ENCODE data around the gene USP30.

USP30 gene

GRCh38 chr12:109097435-109098182 is 45.2 kb downstream of the USP30 start, which contains the start of gene UNG:
Gene UNG (plus strand): TSS chr12:109097597. CDS start chr12:109097680, 83 bp downstream.
- DNase-seq (ENCODE audit: low read depth in 2 of 3, low spot score in 2 of 3): peak; percentile 89 to 95 (median 93)

- DNase-seq (ENCODE audit: low read depth in 2 of 3, low spot score in 2 of 3): no peak
These were observed 45.8 kb downstream of the USP30 start for GRCh38 chr12:109098183-109098604.

- DNase-seq (ENCODE audit: low read depth in 2 of 3, low spot score in 2 of 3): no peak
These were observed 46.3 kb downstream of the USP30 start for GRCh38 chr12:109098651-109099050.

GRCh38 chr12:109099431-109100020 is 47.1 kb downstream of the USP30 start:
- DNase-seq (ENCODE audit: low read depth in 2 of 3, low spot score in 2 of 3): no peak

- DNase-seq (ENCODE audit: low read depth in 2 of 3, low spot score in 2 of 3): no peak
These were observed 48.4 kb downstream of the USP30 start for GRCh38 chr12:109100741-109101140.

GRCh38 chr12:109102491-109102890 is 50.1 kb downstream of the USP30 start:
- DNase-seq (ENCODE audit: low read depth in 2 of 3, low spot score in 2 of 3): no peak

GRCh38 chr12:109105176-109105575 is 52.8 kb downstream of the USP30 start:
- no peak for DNase-seq (ENCODE audit: low read depth in 2 of 3, low spot score in 2 of 3)

- DNase-seq (ENCODE audit: low read depth in 2 of 3, low spot score in 2 of 3): no peak
These were observed 57.5 kb downstream of the USP30 start for GRCh38 chr12:109109746-109110350.

GRCh38 chr12:109110988-109111495 is 58.7 kb downstream of the USP30 start:
- peak in 1 of 3 experiments; percentile 18 for DNase-seq (ENCODE audit: low read depth in 2 of 3, low spot score in 2 of 3)

GRCh38 chr12:109112720-109113465 is 60.5 kb downstream of the USP30 start:
- DNase-seq (ENCODE audit: low read depth in 2 of 3, low spot score in 2 of 3): no peak

- no peak for DNase-seq (ENCODE audit: low read depth in 2 of 3, low spot score in 2 of 3)
These were observed 61.4 kb downstream of the USP30 start for GRCh38 chr12:109113661-109114321.

GRCh38 chr12:109114644-109115043 is 62.3 kb downstream of the USP30 start:
- DNase-seq (ENCODE audit: low read depth in 2 of 3, low spot score in 2 of 3): no peak

- DNase-seq (ENCODE audit: low read depth in 2 of 3, low spot score in 2 of 3): no peak
These were observed 63.0 kb downstream of the USP30 start for GRCh38 chr12:109115404-109115757.

- DNase-seq (ENCODE audit: low read depth in 2 of 3, low spot score in 2 of 3): no peak
These were observed 63.6 kb downstream of the USP30 start, which contains the start of gene ACACB for GRCh38 chr12:109115758-109116610. Gene ACACB (plus strand): TSS chr12:109116587. CDS start chr12:109139406, 22,819 bp downstream.

- DNase-seq (ENCODE audit: low read depth in 2 of 3, low spot score in 2 of 3): no peak
These were observed 64.2 kb downstream of the USP30 start for GRCh38 chr12:109116611-109116949.

- DNase-seq (ENCODE audit: low read depth in 2 of 3, low spot score in 2 of 3): no peak
These were observed 67.7 kb downstream of the USP30 start for GRCh38 chr12:109120095-109120494.

GRCh38 chr12:109120557-109120956 is 68.2 kb downstream of the USP30 start:
- no peak for DNase-seq (ENCODE audit: low read depth in 2 of 3, low spot score in 2 of 3)

- DNase-seq (ENCODE audit: low read depth in 2 of 3, low spot score in 2 of 3): no peak
These were observed 69.0 kb downstream of the USP30 start for GRCh38 chr12:109121346-109121880.

- DNase-seq (ENCODE audit: low read depth in 2 of 3, low spot score in 2 of 3): no peak
These were observed 72.7 kb downstream of the USP30 start for GRCh38 chr12:109124878-109125648.

Data from activated CD8-positive, alpha-beta memory T cell treated with anti-CD3 and anti-CD28 coated beads for 48 hours (primary cell).